ENCODE measurements around the gene SSBP1. TPM values are rescaled to one million over a fixed set of nuclear protein-coding genes. Genes with fewer than 3 reads are reported as not detected.

Gene SSBP1
- total and polyA plus RNA-seq, 2 experiments from 2014 or later, result 283 to 1,006 TPM

- Histone ChIP-seq H4K20me1 (replicated peaks; ENCODE audit: insufficient read depth) (no peaks in the 10 kb centered on the region), H3F3A (replicated peaks; ENCODE audit: low read depth) (no peaks in the 10 kb centered on the region), H3K27me3 (ENCODE audit: insufficient read depth) (no peaks in the 10 kb centered on the region), H3K79me2 (replicated peaks; ENCODE audit: insufficient read depth) (no peaks in the 10 kb centered on the region), H3K4me1 (ENCODE audit: insufficient read depth) (peaks cover 39% of the 10 kb centered on the region), H3K4me2 (no peak overlapping the region), H3K36me3 (ENCODE audit: insufficient read depth) (no peaks in the 10 kb centered on the region), H3K4me3 (no peak overlapping the region), H3K27ac (ENCODE audit: low read depth) (no peak overlapping the region), H2AFZ (no peak overlapping the region), H3K9me2 (ENCODE audit: insufficient read depth) (no peaks in the 10 kb centered on the region)
- H3K4me1 Mint-ChIP-seq, result peaks cover 57% of the 10 kb centered on the region
- no peak overlapping the region for H3K4me3 Mint-ChIP-seq
- H3K27me3 Mint-ChIP-seq (ENCODE audit: insufficient read depth, low read depth, poor library complexity), result peaks cover 7% of the 10 kb centered on the region
- H3K36me3 Mint-ChIP-seq (ENCODE audit: low read depth), result no peaks in the 10 kb centered on the region
- no peak for DNase-seq (ENCODE audit: low spot score)
- H3K9me3 Mint-ChIP-seq, result no peaks in the 10 kb centered on the region
- ATAC-seq, result no peak
- TF ChIP-seq STAT1 (IDR thresholded peaks at IDR 0.05; ENCODE audit: unreplicated experiment) (no peak), CREB1 (CRISPR knock-in tag; IDR thresholded peaks at IDR 0.05; ENCODE audit: low read depth) (no peak), CTCF (conservative IDR thresholded peaks at IDR 0.05; ENCODE audit: low read depth in 2 of 2) (no peak), EZH2phosphoT487 (IDR thresholded peaks at IDR 0.05; ENCODE audit: unreplicated experiment) (no peak), ZNF462 (CRISPR knock-in tag; IDR thresholded peaks at IDR 0.05) (no peak), EZH2 (IDR thresholded peaks at IDR 0.05; ENCODE audit: low read depth, unreplicated experiment) (no peak), POLR2AphosphoS5 (IDR thresholded peaks at IDR 0.05; ENCODE audit: low read depth) (no peak), JUNB (IDR thresholded peaks at IDR 0.05; ENCODE audit: unreplicated experiment) (no peak), NANOG (IDR thresholded peaks at IDR 0.05; ENCODE audit: borderline replicate concordance) (no peak), ZNF114 (CRISPR knock-in tag; IDR thresholded peaks at IDR 0.05) (no peak), ZNF331 (CRISPR knock-in tag; IDR thresholded peaks at IDR 0.05; ENCODE audit: low read depth) (no peak)
- TF ChIP-seq, protein P1, sequence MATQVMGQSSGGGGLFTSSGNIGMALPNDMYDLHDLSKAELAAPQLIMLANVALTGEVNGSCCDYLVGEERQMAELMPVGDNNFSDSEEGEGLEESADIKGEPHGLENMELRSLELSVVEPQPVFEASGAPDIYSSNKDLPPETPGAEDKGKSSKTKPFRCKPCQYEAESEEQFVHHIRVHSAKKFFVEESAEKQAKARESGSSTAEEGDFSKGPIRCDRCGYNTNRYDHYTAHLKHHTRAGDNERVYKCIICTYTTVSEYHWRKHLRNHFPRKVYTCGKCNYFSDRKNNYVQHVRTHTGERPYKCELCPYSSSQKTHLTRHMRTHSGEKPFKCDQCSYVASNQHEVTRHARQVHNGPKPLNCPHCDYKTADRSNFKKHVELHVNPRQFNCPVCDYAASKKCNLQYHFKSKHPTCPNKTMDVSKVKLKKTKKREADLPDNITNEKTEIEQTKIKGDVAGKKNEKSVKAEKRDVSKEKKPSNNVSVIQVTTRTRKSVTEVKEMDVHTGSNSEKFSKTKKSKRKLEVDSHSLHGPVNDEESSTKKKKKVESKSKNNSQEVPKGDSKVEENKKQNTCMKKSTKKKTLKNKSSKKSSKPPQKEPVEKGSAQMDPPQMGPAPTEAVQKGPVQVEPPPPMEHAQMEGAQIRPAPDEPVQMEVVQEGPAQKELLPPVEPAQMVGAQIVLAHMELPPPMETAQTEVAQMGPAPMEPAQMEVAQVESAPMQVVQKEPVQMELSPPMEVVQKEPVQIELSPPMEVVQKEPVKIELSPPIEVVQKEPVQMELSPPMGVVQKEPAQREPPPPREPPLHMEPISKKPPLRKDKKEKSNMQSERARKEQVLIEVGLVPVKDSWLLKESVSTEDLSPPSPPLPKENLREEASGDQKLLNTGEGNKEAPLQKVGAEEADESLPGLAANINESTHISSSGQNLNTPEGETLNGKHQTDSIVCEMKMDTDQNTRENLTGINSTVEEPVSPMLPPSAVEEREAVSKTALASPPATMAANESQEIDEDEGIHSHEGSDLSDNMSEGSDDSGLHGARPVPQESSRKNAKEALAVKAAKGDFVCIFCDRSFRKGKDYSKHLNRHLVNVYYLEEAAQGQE (IDR thresholded peaks at IDR 0.05; ENCODE audit: unreplicated experiment), result no peak
- TF ChIP-seq, protein P2, sequence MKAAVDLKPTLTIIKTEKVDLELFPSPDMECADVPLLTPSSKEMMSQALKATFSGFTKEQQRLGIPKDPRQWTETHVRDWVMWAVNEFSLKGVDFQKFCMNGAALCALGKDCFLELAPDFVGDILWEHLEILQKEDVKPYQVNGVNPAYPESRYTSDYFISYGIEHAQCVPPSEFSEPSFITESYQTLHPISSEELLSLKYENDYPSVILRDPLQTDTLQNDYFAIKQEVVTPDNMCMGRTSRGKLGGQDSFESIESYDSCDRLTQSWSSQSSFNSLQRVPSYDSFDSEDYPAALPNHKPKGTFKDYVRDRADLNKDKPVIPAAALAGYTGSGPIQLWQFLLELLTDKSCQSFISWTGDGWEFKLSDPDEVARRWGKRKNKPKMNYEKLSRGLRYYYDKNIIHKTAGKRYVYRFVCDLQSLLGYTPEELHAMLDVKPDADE (IDR thresholded peaks at IDR 0.05), result no peak
- H3K27ac Mint-ChIP-seq, result no peak overlapping the region
These were observed 23.6 kb upstream of the SSBP1 start for GRCh38 chr7:141714571-141714970.
